ENCODE measurements around the gene SLAMF8. TPM values are rescaled to one million over a fixed set of nuclear protein-coding genes. Genes with fewer than 3 reads are reported as not detected.

Gene SLAMF8
- total and polyA plus RNA-seq, 4 donors, result 5.2 to 67.0 (median 28.4) TPM

DNA sequence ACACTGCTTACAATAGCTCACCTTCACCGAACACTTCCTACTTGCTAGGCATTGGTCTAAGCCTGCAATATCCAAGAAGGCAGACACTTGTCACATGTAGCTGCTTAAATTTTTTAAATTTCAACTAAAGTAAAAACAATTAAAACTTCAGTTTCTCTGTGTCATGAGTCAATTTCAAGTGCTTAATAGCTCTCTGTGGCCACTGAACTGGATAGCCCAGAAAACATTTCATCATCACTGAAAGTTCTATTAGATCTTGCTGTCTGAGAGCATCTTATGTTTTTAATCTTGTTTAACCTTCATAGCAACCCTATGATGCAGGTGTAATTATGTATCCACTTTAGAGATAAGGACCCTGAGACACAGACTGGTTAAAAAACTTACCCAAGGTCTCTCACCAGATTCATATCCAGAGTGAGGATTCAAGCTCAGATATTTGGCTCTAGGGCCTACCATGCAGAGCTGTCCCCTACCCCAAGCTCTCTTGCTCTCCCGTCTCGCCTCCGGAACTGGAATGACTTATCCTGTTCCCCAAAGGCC, 27.2 kb upstream of the SLAMF8 start:
- Histone ChIP-seq H3K27me3 (ENCODE audit: control insufficient read depth in 3 of 3, insufficient read depth in 3 of 3, low read length in 2 of 3) (peaks cover 0 to 3% (median 2%) of the 10 kb centered on the region in 3 donors), H3K4me3 (no peak overlapping the region), H3K9me3 (ENCODE audit: control insufficient read depth in 4 of 4, insufficient read depth in 3 of 4, low read length in 3 of 4) (no peaks in the 10 kb centered on the region), H3K36me3 (ENCODE audit: control insufficient read depth in 4 of 4, insufficient read depth in 4 of 4, low read length in 4 of 4) (no peaks in the 10 kb centered on the region), H3K4me1 (ENCODE audit: control insufficient read depth in 5 of 5, insufficient read depth in 5 of 5, low read length in 5 of 5) (peaks cover 0 to 11% (median 3%) of the 10 kb centered on the region in 5 donors), H3K27ac (ENCODE audit: low read depth in 1 of 2, low read length in 1 of 2) (no peak overlapping the region), H3K9ac (ENCODE audit: insufficient read depth in 1 of 2, low read length in 2 of 2) (no peak overlapping the region)
- 97 to 98% methylated on average over 4 of the region's 4 CpGs for WGBS, 2 donors
- DNase-seq, result no peak
- no peak for ATAC-seq (ENCODE audit: insufficient read depth, low FRiP score)
- TF ChIP-seq, protein P1, sequence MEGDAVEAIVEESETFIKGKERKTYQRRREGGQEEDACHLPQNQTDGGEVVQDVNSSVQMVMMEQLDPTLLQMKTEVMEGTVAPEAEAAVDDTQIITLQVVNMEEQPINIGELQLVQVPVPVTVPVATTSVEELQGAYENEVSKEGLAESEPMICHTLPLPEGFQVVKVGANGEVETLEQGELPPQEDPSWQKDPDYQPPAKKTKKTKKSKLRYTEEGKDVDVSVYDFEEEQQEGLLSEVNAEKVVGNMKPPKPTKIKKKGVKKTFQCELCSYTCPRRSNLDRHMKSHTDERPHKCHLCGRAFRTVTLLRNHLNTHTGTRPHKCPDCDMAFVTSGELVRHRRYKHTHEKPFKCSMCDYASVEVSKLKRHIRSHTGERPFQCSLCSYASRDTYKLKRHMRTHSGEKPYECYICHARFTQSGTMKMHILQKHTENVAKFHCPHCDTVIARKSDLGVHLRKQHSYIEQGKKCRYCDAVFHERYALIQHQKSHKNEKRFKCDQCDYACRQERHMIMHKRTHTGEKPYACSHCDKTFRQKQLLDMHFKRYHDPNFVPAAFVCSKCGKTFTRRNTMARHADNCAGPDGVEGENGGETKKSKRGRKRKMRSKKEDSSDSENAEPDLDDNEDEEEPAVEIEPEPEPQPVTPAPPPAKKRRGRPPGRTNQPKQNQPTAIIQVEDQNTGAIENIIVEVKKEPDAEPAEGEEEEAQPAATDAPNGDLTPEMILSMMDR (IDR thresholded peaks at IDR 0.05; ENCODE audit: control extremely low read depth, extremely low read depth), result no peak

DNA sequence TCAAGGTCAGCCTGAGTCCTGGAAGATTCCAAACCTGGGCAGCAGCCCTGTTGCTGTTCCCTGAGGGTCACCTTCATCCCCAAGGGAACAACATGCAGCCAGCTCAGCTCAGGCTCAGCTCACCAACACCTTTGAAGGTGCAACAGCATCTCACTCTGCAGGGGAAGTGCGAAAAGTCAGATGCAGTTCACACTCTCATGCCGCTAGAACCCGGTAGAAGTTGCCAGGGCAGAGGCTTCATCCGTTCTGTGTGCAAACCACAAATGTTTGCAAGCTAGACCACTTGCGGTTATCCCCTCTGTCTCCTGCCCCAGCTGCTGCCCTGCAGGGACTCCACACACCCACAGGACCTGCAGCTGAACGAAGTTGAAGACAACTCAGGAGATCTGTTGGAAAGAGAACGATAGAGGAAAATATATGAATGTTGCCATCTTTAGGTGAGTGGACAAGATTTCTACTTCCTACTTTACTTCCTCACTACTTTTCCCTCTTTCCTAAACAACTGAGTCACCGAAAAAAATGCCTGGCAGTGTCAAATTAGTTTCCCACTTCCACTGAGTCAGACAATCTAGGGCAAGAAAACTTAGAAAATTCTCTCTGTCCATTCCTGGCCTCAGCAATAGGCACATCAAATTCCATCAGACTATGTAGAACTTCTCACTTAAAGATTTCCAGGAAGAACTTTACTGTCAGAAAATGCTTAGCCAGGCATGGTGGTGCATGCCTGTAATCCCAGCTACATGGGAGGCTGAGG, 26.3 kb upstream of the SLAMF8 start:
- H3K27me3 ChIP-seq (ENCODE audit: control insufficient read depth in 3 of 3, insufficient read depth in 3 of 3, low read length in 2 of 3), result peaks cover 0 to 3% (median 2%) of the 10 kb centered on the region in 3 donors
- WGBS, 2 donors, result 45 to 63% methylated on average over 8 of the region's 8 CpGs
- H3K9me3 ChIP-seq (ENCODE audit: control insufficient read depth in 4 of 4, insufficient read depth in 3 of 4, low read length in 3 of 4), result no peaks in the 10 kb centered on the region
- TF ChIP-seq, protein P1 (IDR thresholded peaks at IDR 0.05; ENCODE audit: control extremely low read depth, extremely low read depth), result no peak
- no peak for ATAC-seq (ENCODE audit: insufficient read depth, low FRiP score)
- H3K4me1 ChIP-seq (ENCODE audit: control insufficient read depth in 5 of 5, insufficient read depth in 5 of 5, low read length in 5 of 5), result peaks cover 0 to 20% (median 3%) of the 10 kb centered on the region in 5 donors
- DNase-seq, result no peak
- no peaks in the 10 kb centered on the region for H3K36me3 ChIP-seq (ENCODE audit: control insufficient read depth in 4 of 4, insufficient read depth in 4 of 4, low read length in 4 of 4)
- no peak overlapping the region for H3K27ac ChIP-seq (ENCODE audit: low read depth in 1 of 2, low read length in 1 of 2)
- H3K4me3 ChIP-seq, result no peak overlapping the region
- no peak overlapping the region for H3K9ac ChIP-seq (ENCODE audit: insufficient read depth in 1 of 2, low read length in 2 of 2)

DNA sequence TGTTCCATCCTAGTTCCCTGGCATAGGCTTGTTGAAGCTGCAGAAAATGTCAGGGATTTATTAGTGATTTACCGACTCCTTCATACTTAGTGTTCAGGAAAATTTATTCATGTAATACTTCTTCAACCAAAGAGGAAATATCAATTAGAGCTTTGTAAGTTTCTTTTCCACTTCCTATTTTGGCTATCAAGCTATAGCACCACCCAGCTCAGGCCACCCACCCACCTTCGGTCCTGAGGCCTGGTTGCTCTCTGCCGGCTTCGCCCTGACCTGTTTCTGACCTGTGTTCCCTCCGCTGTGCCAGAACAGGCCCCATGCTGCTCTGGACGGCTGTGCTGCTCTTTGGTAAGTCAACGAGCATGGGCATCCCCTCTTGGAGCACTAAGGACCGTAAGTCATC, 24.6 kb upstream of the SLAMF8 start, which contains the start of gene FCRL6:
TSS of gene FCRL6 (plus strand) at position 250 of the 400 bp plus-strand sequence. CDS start at position 315, 65 bp downstream.
- ATAC-seq (ENCODE audit: insufficient read depth, low FRiP score), result no peak

More for the DNA sequence above, 24.6 kb upstream of the SLAMF8 start, which contains the start of gene FCRL6:
- no peaks in the 10 kb centered on the region for H3K36me3 ChIP-seq (ENCODE audit: control insufficient read depth in 4 of 4, insufficient read depth in 4 of 4, low read length in 4 of 4)
- H3K4me1 ChIP-seq (ENCODE audit: control insufficient read depth in 5 of 5, insufficient read depth in 5 of 5, low read length in 5 of 5), result peaks cover 0 to 22% (median 3%) of the 10 kb centered on the region in 5 donors
- H3K9me3 ChIP-seq (ENCODE audit: control insufficient read depth in 4 of 4, insufficient read depth in 3 of 4, low read length in 3 of 4), result no peaks in the 10 kb centered on the region
- DNase-seq, result no peak
- no peak within 1 kb of the TSS for H3K27ac ChIP-seq (ENCODE audit: low read depth in 1 of 2, low read length in 1 of 2)
- no peaks in the 10 kb centered on the region for H3K27me3 ChIP-seq (ENCODE audit: control insufficient read depth in 3 of 3, insufficient read depth in 3 of 3, low read length in 2 of 3)
- H3K9ac ChIP-seq (ENCODE audit: insufficient read depth in 1 of 2, low read length in 2 of 2), result no peak within 1 kb of the TSS
- TF ChIP-seq, protein P1 (IDR thresholded peaks at IDR 0.05; ENCODE audit: control extremely low read depth, extremely low read depth), result no peak
- H3K4me3 ChIP-seq, result no peak within 1 kb of the TSS
- 80 to 81% methylated on average over 8 of the region's 8 CpGs for WGBS, 2 donors
